HG03558 (cell line): Measurements from ENCODE around the gene CUX1.
"Not testable (repeated sequence)": the region's sequence is repeated elsewhere in the genome, so short reads cannot be mapped to it uniquely, and the experiment has no call there.

Source experiments
- ATAC-seq: cut with Tn5 transposase; IDR thresholded peaks from one replicate; pipeline ENCODE4 v1.9.1; 2021; ENCODE audit warnings: moderate number of reproducible peaks; ENCODE audit not compliant: unreplicated experiment; ENCODE audit errors: extremely low read depth

Gene CUX1

GRCh38 chr7:101995121-101995520 lies 177.7 kb downstream of the CUX1 start:
- ATAC-seq: no peak

DNA sequence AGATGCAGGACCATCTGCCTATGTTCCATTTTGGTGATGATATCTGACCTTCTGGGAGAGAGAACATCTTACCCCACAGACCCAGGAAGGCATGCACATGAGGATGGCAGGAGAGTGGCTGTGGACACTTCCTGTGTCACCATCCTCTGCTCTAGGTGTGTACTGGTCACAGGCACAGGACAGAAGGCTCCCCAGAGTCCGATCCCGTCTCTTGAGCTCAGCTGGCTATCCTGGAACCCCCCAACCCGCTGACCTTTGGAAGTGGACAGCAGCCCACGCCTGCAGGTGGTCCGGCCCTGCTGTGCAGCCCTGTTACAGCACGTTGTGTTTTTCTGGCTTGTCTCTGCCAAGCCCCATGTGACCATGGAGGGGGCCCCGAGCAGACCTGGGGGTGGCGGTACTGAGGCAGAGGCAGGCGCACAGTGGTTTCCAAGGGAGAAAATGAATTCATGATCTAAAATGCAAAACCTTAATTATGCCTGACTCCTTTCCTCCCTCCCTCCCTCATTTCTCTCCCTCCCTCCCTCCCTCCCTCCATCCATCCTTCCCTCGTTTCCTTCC lies 178.8 kb downstream of the CUX1 start:
- ATAC-seq: no peak

DNA sequence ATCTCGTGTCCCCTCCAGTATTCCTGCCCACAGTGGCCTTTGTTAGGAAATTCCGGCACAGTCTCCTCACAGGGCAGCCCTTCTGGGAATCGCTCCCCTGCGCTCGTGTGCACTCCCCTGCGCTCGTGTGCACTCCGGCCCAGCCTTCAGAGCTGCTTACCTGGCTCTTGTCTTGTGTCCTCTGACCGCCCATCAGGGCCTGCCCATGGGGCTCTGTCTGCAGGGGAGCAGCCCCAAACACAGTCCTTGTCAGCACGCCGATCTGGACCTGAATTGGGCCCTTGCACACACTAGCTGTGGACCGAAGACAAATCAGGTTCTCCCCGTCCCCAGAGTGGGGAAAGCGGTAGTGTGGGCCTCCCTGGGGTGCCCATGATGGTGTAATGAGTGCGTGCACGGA lies 179.4 kb downstream of the CUX1 start:
- ATAC-seq: no peak

- ATAC-seq: no peak
These were observed 180.8 kb downstream of the CUX1 start for GRCh38 chr7:101998029-101998905.

GRCh38 chr7:101998906-101999240 lies 181.4 kb downstream of the CUX1 start:
- no peak for ATAC-seq

DNA sequence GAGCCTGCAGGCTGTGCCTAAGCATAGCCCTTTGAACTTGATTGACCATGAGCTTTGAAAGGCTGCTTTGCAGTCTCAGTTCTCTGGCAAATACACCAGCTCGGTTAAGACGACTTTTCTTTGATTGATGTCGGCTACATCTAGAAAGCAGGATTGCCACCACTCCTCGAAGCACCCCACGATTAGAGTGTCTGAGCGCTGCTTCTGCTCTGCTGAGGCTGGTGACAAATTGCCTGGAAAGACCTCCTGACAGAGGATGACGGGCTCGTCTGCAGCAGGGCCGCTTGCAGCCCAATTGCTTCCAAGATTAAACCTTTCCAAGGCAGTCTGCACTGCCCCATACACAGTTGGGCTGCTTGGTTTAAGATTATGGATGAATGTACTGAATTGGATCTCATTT lies 182.0 kb downstream of the CUX1 start:
- no peak for ATAC-seq

GRCh38 chr7:102000123-102000522 lies 182.7 kb downstream of the CUX1 start:
- no peak for ATAC-seq

DNA sequence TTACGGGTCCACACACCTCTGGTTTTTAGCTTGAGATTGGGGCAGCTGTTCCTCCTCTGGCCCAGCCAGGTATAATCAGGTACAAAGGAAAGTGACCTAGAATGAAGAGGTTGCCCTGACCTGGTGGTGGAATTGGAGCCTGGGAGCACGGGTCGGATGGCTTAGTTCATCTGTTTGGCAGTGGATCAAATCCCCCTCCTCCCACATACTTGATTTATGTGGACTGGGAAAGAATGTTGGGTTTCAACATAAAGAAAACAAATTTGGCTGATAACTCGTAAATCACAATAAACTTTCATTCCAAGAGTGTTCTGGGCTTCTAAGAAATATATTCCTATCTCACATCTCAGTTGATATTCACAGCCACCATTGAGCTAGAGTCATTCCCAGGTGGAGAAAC lies 186.8 kb downstream of the CUX1 start:
- ATAC-seq: no peak

DNA sequence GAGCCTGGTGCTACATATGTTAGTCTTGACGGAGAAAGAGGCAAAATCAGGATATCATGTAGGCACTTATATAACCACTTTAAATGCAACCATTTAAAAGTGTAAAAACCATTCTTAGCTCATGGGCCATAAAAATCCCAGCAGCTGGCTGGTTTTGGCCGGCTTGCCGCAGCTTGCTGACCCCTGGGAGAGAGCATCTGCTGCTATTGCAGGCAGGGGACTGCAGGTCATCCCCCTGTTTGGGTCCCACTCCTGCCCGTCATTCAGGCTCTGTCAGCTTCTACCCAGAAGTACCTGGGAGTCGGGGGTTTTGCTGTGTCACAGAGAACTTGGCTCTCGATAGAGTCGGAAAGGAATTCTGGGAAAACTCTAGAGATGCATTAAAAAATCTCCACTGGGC lies 187.4 kb downstream of the CUX1 start:
- ATAC-seq: no peak

DNA sequence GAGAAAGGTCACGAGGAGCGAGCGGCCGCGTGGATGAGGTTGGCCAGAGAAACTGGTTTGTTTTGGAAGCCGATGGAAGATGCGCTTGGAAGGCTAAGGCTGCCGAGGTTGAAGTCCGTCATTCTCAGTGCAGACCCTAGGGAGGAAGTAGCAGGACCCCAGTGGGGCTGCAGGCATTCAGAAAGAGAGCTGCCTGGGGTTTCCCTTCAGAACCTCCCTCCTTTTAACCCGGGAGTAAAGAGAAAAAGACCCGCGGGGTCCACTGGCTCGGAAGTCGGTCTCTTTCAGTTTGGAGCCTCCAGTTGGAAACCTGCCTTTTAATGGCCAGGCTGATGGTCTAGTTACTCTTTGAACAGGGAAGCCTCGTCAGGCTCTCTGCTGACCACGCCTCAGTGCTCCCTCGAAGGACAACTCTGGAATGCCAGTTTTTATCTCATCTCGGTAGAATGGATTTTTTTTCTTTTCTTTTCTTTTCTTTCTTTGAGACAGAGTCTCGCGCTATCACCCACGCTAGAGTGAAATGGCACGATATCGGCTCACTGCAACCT lies 188.6 kb downstream of the CUX1 start:
- ATAC-seq: no peak

DNA sequence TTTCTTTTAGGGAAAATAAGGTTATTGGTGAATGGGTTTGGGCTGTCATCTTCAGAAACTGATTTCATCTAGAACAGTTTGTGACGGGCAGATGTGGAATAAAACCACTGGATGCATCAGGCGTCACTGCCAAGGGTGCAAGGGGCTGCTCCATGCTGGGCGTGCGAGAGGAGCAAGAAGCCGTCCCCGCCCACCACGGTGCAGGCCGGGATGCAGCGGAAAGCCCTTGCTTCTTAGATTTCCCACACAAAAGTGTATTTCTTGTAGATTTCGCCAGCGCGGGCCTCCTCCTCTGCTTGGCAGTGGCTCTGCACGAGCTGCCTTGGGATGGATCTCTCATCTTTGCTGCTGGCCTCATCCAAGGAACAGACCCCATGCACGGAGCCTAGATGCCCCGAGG lies 189.3 kb downstream of the CUX1 start:
- no peak for ATAC-seq

DNA sequence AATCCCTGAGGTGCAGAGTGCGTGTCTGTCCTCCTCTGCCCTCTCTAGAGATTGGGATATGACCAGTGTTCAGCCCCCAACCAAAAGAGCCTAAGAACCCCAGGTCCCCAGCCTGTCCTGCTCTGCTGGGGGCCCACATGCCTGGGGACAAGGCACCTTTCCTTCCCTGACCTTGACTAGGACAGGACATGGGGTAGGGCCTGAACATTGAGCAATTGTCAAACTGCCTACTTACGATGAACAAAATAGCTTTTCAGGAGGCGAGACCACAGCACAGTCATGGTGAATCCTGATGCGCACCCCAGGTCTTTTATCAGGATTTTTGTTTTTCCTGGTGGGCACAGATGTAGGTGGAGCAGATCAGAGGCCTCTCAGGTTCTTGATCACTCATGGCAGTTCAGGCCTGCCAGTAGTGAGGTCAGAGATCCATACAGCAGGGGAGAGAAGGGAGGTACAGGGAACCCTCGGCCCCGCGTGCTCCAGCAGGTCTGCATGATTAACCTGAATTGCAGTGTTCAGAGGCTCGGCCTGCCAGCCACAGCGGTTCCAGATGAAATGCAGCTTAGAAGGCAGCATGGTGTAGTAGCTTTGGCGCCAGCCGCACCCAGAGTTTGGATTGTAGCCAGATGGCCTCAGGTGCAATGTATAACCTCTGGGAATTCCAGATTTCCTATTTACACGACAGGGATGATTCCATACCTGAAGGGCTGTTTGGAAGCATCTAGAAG lies 191.3 kb downstream of the CUX1 start:
- ATAC-seq: no peak

DNA sequence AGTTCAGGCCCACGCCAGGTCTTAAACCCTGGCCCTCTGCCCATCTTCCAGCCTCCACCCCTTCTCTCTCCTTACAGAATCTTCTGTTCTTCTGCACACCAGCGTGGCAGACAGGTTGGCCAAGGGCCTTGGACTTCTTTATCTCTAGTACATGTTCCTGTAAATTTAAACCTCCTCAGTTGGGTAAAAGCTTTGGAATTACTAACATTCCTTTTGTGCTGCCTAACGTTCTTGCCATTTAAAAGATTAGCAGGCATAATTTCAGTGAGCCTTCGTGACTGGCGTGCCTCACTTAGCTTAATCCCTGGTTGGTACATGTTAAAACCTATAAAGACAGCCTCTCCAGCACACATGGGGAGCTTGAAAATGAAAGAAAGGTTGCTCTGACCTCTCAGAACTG lies 192.2 kb downstream of the CUX1 start:
- no peak for ATAC-seq

DNA sequence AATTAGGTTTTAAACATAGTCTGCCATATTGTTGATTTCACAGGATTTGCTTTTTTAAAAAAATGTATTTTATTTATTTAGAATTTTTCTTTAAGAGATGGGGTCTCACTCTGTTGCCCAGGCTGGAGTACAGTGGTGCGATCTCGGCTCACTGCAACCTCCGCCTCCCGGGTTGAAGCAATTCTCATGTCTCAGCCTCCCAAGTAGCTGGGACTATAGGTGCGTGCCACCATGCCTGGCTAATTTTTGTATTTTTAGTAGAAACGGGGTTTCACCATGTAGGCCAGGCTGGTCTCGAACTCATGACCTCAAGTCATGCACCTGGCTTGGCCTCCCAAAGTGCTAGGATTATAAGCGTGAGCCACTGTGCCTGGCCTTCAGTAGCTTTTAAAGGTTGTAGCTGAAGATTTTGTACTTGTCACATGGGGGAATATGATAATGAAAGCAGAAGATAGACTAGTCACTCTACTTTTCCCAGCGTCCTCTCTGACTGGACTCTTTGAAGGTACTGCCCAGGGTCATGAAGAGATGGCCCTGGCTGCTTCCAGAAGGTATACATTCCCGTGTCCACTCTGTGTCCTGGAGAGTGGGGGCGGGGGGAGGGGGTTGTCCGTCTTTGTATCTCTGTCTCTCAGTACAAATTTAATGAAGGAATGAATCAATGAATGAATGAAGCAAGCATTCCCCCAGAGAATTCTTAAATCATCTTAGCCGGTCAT lies 194.8 kb downstream of the CUX1 start:
- ATAC-seq: not testable (repeated sequence)

GRCh38 chr7:102012941-102013461 lies 195.6 kb downstream of the CUX1 start:
- ATAC-seq: no peak

DNA sequence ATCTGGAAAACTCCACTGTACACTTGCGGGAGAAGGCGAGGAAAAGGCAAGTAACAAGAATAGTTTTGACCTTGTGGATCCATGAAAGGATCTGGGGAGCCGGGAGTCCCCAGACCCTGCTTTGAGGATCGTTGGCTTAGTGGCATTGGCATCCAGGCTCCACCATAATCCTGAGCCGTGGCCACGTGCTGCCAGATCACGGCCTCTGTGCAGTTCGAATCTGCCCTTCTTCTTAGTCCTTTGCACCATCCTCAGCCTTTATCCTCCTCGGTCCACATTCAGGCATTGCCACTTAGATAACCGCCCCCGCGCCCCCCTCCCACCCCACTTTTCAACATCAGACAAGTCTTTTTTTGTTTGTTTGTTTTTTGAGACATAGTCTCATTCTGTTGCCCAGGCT lies 201.4 kb downstream of the CUX1 start:
- ATAC-seq: no peak

GRCh38 chr7:102019461-102019860 lies 202.0 kb downstream of the CUX1 start:
- no peak for ATAC-seq

DNA sequence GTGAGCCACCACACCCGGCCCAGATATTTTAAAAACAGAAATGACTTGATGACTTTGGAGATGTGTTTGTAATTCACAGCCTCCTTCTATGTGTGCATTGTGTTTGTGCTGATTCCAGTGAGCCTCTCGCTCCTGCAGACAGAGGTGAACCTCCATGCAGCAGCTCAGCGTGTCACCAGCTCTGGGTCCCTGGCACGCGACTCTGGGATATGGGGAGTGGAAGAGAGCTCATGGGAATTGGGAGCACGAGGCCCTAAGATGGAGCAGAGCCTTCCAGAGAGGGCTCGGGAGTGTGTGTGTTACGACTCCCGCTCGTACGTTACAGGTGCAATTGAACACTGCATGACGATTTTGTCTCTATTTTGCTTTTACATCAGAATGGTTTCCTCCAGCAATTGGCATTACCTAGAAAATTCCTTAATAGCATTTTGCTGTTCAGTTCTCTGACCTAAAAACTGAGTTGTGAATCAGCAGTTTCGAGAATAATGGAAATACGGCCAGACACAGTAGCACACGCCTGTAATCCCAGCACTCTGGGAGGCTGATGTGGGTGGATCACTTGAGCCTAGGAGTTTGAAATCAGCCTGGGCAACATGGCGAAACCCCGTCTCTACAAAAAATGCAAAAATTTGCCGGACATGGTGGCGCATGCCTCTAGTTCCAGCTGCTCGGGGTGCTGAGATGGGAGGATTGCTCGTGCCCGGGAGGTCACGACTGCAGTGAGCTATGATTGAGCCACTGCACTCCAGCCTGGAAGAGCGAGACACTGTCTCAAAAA lies 204.6 kb downstream of the CUX1 start:
- ATAC-seq: no peak

DNA sequence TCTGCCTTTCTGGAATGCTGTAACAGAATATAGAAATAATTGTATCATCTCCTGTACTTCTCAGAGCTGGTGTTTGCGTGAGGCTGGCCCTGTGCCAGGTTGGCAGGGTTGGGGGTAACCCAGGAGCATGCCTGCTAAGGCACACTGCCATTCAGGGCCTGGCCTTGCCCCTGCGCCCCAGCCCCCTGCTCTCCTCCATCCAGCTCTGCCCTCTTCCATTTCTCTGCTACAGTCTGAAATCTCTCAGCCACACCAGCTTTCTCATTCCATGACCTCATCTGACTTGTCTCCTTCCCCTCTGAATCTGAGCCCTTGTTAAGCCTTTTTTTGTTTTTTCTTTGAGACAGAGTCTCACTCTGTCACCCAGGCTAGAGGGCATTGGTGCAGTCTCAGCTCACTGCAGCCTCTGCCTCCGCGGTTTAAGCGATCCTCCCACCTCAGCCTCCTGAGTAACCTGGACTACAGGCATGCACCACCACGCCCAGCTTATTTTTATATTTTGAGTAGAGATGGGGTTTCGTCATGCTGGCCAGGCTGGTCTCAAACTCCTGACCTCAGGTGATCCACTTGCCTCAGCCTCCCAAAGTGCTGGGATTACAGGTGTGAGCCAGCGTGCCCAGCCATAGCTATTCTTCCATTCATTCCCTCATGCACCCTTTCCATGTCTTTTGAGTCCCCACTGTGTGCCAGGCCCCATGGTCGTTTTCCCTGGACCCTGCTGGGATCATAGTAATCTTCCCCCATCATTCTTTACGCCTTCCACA lies 206.8 kb downstream of the CUX1 start:
- no peak for ATAC-seq
